Measurements from ENCODE around the gene CCL26. TPM values are rescaled to one million over a fixed set of nuclear protein-coding genes. Genes with fewer than 3 reads are reported as not detected.
A peak's percentile ranks its signal among the peaks of the same experiment; 100 is the strongest.
"Not testable (repeated sequence)": the region's sequence is repeated elsewhere in the genome, so short reads cannot be mapped to it uniquely, and the experiment has no call there.

Gene CCL26
- total RNA-seq, 2 experiments from 2014 or later, result not detected

- H3K27me3 Mint-ChIP-seq, result peaks cover 6% of the 10 kb centered on the region
- intact Hi-C loops (cut with micrococcal nuclease), result no loop called here
- ChIA-PET CTCF (no interaction called here), POLR2A (no interaction called here)
- DNase-seq (no peak), ATAC-seq (no peak)
- no peaks in the 10 kb centered on the region for H3K4me1 Mint-ChIP-seq (ENCODE audit: low read depth)
- H3K9me3 Mint-ChIP-seq, result no peaks in the 10 kb centered on the region
- TF ChIP-seq CTCF (IDR thresholded peaks at IDR 0.05), result no peak
- H3K36me3 Mint-ChIP-seq (ENCODE audit: low read depth), result no peaks in the 10 kb centered on the region
- no peak overlapping the region for H3K27ac Mint-ChIP-seq
- H3K4me3 Mint-ChIP-seq, result no peak overlapping the region
Observed at GRCh38 chr7:75793676-75794075, 21.7 kb upstream of the CCL26 start.

- H3K27ac Mint-ChIP-seq; intact Hi-C loops (cut with micrococcal nuclease); H3K27me3 Mint-ChIP-seq; CTCF ChIA-PET; POLR2A ChIA-PET; H3K4me1 Mint-ChIP-seq (ENCODE audit: low read depth); H3K9me3 Mint-ChIP-seq; H3K4me3 Mint-ChIP-seq; H3K36me3 Mint-ChIP-seq (ENCODE audit: low read depth); DNase-seq; ATAC-seq: not testable (repeated sequence)
Observed at GRCh38 chr7:75792567-75792966, 20.6 kb upstream of the CCL26 start.

GRCh38 chr7:75789361-75789924, 17.4 kb upstream of the CCL26 start:
- H3K36me3 Mint-ChIP-seq (ENCODE audit: low read depth), result no peaks in the 10 kb centered on the region
- intact Hi-C loops (cut with micrococcal nuclease), result no loop called here
- ATAC-seq (no peak), DNase-seq (no peak)
- no peaks in the 10 kb centered on the region for H3K4me1 Mint-ChIP-seq (ENCODE audit: low read depth)
- no peaks in the 10 kb centered on the region for H3K9me3 Mint-ChIP-seq
- CTCF ChIA-PET, result no interaction called here
- H3K4me3 Mint-ChIP-seq, result no peak overlapping the region
- POLR2A ChIA-PET, result no interaction called here
- H3K27me3 Mint-ChIP-seq, result no peaks in the 10 kb centered on the region
- TF ChIP-seq CTCF (IDR thresholded peaks at IDR 0.05), result no peak
- H3K27ac Mint-ChIP-seq, result no peak overlapping the region

GRCh38 chr7:75788154-75788847, 16.3 kb upstream of the CCL26 start:
- DNase-seq; H3K27ac Mint-ChIP-seq; H3K4me3 Mint-ChIP-seq; CTCF ChIA-PET; H3K4me1 Mint-ChIP-seq (ENCODE audit: low read depth); intact Hi-C loops (cut with micrococcal nuclease); H3K36me3 Mint-ChIP-seq (ENCODE audit: low read depth); ATAC-seq; H3K9me3 Mint-ChIP-seq; POLR2A ChIA-PET; H3K27me3 Mint-ChIP-seq: not testable (repeated sequence)

GRCh38 chr7:75783058-75783457, 11.0 kb upstream of the CCL26 start:
- Mint-ChIP-seq H3K4me1 (ENCODE audit: low read depth) (peaks cover 15% of the 10 kb centered on the region), H3K27me3 (peaks cover 29% of the 10 kb centered on the region)
- CTCF ChIA-PET; ATAC-seq; H3K9me3 Mint-ChIP-seq; H3K36me3 Mint-ChIP-seq (ENCODE audit: low read depth); intact Hi-C loops (cut with micrococcal nuclease); H3K4me3 Mint-ChIP-seq; H3K27ac Mint-ChIP-seq; DNase-seq: not testable (repeated sequence)
- POLR2A ChIA-PET, result interaction anchor here (0.6 kb wide), 1 partner anchor 14 kb away, joined by 3 read pairs; no protein-coding TSS in a partner anchor

- peaks cover 33% of the 10 kb centered on the region for H3K4me1 Mint-ChIP-seq (ENCODE audit: low read depth)
- H3K36me3 Mint-ChIP-seq (ENCODE audit: low read depth); DNase-seq; H3K27ac Mint-ChIP-seq; H3K4me3 Mint-ChIP-seq; intact Hi-C loops (cut with micrococcal nuclease); ATAC-seq; H3K9me3 Mint-ChIP-seq; CTCF ChIA-PET; POLR2A ChIA-PET: not testable (repeated sequence)
- peaks cover 29% of the 10 kb centered on the region for H3K27me3 Mint-ChIP-seq
Observed at GRCh38 chr7:75780647-75781273, 8.7 kb upstream of the CCL26 start.

- intact Hi-C loops (cut with micrococcal nuclease), result loop anchor here (10.0 kb wide), 1 partner anchor 225 kb away; no protein-coding TSS in a partner anchor
- CTCF ChIA-PET, ATAC-seq: not testable (repeated sequence)
Observed at GRCh38 chr7:75779516-75779915, 7.5 kb upstream of the CCL26 start.

GRCh38 chr7:75779035-75779434, 7.0 kb upstream of the CCL26 start:
- Mint-ChIP-seq H3K27ac (peak overlapping the region; percentile 58), H3K4me1 (ENCODE audit: low read depth) (peaks cover 38% of the 10 kb centered on the region), H3K27me3 (peaks cover 29% of the 10 kb centered on the region)
- POLR2A ChIA-PET; ATAC-seq; H3K4me3 Mint-ChIP-seq; H3K9me3 Mint-ChIP-seq; H3K36me3 Mint-ChIP-seq (ENCODE audit: low read depth); CTCF ChIA-PET: not testable (repeated sequence)
- intact Hi-C loops (cut with micrococcal nuclease), result loop anchor here (10.0 kb wide), 1 partner anchor 226 kb away; no protein-coding TSS in a partner anchor
- peak; percentile 6 for DNase-seq

More at GRCh38 chr7:75779516-75779915, 7.5 kb upstream of the CCL26 start:
- H3K36me3 Mint-ChIP-seq (ENCODE audit: low read depth); H3K4me3 Mint-ChIP-seq; DNase-seq; POLR2A ChIA-PET; H3K9me3 Mint-ChIP-seq: not testable (repeated sequence)
- Mint-ChIP-seq H3K27me3 (peaks cover 29% of the 10 kb centered on the region), H3K27ac (peak overlapping the region; percentile 58), H3K4me1 (ENCODE audit: low read depth) (peaks cover 38% of the 10 kb centered on the region)

Data from activated CD8-positive, alpha-beta T cell treated with anti-CD3 and anti-CD28 coated beads for 36 hours (primary cell).